Amniotic stem cell (primary cell): ENCODE measurements around the gene MPP1.

ENCODE experiments used
- DNase-seq: peaks from one replicate; lab custom pipeline; 2025; lab: John Stamatoyannopoulos, UW

The MPP1 gene

DNA sequence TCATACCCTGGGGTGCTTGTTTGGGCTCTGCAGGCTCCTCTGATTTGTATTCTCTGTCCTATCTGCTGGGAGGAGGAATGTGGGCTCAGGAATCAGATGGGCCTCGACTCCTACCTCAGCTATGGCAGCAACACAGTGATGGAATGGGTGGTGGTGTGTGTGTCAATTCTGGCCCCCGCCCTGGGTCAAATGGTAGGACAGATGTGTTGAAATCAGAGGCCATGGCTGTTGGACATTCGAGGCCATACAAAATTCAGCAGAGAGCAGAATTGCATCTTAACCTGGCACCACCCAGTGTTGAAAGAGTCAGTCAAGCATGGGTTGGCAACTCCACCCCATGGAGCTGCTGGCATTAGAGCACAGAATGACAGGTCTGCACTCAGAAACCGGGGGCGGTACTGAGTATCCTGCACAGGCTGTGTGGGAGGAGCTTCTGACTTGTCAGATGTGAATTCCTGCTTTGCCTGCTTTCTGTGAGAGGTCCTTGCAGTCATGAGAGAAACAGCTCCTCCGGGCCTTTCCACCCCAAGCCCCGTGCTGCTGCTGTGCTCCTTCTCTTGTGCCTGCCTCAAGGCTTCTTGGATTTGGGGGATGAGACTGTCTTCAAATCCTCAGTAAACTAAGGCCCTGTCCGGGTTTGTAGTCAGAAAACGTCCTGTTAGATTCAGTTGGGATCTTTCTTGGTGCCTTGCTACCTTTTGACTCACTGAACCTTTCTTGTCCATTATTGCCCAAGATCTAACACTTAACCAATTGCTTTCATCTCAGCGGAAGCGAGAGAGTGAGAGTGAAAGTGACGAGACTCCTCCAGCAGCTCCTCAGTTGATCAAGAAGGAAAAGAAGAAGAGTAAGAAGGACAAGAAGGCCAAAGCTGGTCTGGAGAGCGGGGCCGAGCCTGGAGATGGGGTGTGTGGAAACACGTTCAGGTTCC, 29.6 kb downstream of the MPP1 start:
- no peak for DNase-seq

DNA sequence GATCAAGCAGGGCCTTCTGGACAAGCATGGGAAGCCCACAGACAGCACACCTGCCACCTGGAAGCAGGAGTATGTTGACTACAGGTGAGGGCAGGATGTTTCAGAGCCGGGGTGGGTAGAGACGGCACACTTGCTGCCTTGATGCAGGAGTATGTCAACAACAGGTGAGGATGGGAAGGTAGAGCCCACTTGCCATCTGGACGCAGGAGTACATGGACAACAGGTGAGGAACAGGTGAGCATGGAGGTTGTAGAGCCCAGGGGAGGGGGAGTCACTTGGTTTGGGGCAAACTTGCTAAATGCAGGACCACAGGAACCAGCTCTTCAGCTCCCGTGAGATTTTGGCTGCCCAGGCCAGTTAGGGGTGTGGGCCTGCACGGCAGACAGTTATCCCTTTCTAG, 30.7 kb downstream of the MPP1 start:
- DNase-seq: no peak

DNA sequence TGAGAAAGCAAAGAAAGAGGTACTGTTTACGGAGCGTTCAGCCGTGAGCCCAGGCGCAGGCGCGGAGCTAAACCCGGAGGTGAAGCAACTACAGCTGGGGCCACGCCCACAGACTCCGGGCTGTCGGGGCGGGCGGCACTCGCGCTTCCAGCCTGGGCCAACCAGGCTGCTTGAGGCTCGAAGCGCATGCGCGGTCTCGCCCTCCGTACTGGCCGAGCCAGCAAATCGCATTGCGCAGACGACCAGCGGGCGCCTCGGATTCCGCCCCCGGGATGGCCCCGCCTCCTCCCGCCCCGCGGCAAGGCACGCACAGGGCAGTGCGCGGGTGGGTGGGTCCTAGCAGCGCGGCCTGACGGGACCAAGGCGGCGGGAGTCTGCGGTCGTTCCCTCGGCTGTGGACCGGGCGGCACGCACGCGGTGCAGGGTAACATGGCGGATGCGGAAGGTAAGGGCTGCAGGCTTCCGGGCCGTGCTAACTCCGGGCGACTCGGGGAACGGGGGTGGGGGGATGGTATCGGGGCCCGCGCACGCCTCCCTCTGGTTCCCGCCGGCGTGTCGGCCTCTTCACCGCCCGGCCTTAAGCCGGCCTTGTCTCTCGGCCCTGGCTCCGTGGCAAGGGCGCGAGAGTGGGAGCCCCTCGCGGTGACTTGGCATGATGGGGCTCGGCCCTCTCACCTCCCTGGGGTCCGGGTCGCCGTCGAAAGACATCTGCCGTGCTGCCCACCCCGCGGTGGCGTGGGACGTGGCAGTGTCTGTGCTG, 42.6 kb downstream of the MPP1 start, which contains the start of gene DKC1:
DKC1 (plus strand) TSS at position 328 of the 760 bp plus-strand sequence; CDS start at position 430, 102 bp downstream.
- peak; percentile 80 for DNase-seq

DNA sequence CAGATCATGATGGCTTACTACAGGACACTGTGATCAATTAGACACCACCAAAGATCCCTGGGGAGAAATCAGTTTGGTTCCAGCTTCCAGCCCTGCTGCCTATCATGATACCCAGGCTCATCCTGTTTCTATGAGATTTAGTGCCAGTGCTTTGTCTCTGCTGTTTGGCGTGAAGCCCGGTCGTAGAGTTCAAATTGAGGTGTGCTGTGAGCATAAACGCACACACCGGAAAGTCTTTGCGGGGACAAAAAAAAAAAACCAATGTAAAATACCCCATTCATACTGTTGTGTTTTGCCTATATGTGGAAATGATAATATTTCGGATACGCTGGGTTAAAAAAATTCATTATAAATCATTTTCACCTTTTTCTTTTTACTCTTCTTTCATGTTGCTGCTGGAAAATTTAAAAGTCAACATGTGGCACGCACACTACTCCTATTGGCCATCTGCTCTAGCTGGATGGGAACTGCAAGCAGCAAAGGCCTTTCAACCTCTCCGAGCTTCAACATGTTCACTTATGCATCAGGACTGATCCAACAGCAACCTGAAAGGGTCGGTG, 43.2 kb downstream of the MPP1 start:
- no peak for DNase-seq

DNA sequence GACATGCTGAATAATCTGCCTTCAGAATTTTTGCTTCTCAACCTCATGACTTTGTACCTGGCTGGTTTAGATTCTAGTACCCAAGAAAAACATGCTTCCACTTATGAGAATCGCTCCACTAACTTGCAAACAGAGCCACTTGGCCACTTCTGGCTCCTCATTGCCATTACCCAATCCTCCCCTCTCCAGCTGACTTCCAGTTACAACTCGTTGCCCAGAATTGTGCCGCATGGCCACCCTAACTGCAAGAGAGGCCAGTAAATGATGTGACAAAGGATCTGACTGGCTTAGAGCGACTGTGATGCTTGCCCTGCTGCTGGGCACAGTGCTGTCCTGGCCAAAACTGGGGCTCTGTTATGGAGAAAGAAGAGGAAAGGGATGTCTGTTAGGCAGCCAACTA, 46.6 kb downstream of the MPP1 start:
- no peak for DNase-seq

DNA sequence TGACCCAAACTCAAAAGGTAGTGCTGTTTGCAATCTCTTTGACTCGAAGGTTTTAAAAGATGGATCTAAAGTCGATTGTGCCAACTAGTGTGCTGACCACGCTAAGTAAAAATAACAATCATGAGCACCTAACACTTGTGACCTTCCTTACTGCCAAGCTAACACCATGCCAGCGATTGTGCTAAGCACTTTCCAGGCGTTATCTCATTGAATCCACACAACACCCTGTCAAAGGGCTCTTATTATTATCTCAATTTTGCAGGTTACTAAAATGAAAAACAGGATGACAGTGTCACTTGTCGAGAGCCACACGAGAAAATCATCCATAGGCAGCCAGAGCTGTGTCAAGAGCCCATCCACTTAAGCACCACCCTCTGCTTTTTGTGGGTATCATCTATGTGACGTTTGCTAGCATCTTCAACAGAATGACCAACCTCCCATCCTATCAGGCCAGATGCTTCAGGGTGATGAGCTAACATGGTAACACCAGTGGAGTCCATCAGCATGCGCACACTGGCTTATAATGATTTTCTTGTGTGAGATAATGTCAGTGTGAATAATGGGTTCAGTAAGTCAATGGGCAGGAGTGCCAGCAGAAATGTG, 53.5 kb downstream of the MPP1 start:
- DNase-seq: no peak

DNA sequence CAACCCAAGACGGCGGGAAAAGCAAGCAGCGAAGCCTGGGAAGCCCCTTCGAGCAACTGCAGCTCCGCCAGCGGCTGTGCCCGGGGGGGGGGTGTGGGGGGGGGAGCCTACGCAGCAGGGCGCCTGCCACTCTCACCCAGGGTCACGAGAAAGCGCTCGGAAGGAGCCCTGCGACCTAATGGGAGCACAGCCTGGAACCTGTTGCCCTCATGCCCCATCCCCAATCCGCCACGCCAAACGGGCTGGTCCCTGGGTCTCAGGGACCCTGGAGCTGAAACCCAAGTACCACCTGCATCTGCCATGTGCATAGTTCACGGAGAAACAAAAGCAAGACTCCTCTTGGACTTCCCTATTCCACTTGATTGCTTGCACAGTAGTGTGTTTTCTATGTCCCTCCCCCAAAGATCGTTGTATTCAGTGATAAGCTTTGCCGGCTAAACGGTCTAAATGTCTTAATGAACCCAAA, 54.0 kb downstream of the MPP1 start:
- no peak for DNase-seq

DNA sequence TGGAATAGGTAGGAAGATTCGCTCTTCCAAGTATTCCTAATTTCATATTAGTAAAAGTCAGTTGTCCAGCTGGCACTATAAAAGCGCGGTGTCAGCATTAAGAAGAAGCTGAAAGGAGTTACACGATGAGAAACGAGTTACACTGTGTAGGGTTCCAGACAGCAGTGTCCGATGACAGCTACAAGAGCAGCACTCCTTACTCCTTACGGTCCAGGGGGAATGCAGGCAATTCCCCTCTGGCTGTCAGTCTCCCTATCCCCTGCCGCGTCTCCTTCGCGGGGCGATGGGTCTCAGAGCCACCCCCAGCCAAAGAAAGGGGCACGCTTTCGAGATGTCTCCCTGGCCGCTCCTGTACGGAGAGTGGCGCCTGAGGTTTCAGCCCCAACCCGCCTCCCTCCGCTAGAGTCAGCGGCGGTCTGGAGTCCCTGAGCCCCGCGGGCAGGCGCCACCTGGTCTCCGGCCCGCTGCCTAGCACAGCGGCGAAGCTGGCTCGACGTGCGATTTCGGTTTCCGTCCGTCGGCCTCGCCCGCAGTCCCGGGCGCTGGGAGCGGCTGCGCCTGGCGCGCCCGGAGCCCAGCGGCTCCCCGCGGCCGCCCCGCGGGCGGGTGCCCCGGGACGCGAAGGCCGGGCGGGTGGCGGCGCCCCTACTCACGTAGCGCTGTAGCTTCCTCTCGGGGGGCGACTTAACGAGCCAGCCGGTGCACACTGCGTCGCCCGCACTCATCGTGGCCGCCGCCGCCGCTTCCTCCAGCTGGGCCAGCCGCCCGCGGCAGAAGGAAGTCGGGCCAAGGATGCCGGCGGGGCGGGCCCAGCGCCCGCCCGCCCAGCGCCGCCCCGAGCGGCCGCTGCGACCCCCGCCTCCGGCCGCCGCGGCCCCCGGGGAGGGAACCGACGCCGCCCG, 54.7 kb downstream of the MPP1 start, which contains the start of gene GAB3:
GAB3 (minus strand) TSS at position 777 of the 902 bp plus-strand sequence; CDS start at position 725, 52 bp downstream.
- no peak for DNase-seq

DNA sequence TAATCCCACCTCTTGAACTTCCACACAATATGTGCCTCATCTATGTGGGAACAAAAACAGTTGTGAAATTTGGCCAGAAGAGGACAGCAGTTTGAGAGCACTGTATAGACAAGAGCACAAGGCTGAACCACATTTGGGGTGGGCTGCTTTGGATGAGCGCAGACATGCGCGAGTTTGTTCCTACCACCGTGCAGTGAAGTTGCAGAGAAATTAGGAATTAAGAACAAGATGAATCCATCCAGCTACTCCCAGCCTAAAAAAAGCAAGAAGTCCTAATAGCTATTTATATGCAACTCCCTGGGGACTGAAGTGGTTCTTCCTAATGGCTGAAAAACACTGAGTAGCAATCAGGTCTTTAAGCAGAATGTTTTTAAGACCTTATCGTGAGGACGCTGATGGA, 55.4 kb downstream of the MPP1 start:
- DNase-seq: no peak

DNA sequence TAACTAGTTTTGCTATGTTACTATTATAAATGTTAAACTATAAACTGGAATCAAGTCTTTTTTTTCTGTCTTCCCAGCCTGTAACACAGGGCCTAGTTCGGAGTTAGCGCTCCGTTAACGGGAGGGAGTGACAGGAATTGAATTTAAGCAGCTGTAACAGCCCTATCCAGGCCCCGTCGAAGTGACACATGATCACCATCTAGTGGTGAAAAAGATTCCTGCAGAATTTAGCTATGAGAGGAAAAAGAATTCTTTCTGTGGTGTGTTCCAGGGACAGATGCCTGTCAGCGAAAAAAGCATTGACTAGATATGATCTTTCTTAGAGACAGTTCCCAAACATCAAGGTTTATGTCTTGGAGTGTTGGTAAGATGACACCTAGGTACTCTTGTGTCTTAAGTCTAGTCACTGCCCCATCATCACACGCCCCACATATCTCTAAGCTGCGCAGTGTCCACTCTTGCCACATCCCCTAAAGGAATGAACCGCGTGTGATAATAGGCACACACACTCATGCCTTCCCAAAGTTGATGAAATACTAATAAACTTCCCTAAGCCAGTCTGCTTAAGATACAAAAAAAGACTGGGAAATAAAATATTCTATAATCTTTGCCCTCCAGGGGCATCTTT, 56.5 kb downstream of the MPP1 start:
- no peak for DNase-seq

DNA sequence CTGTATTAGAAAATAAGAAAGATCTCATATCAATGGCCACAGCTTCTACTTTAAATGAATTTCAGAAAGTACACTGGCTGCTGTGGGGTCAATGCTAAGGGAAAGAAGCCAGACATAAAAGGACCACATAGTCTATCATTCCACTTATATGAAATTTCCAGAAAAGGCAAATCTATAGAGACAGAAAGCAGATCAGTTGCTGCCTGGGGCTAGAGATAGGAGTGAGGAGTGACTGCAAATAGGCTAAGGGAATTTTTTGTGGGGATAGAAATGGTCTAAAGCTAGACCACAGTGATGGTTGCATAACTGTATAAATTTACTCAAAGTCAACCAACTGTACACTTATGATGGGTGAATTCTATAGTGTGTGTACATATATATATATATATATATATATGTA, 62.7 kb downstream of the MPP1 start:
- no peak for DNase-seq

DNA sequence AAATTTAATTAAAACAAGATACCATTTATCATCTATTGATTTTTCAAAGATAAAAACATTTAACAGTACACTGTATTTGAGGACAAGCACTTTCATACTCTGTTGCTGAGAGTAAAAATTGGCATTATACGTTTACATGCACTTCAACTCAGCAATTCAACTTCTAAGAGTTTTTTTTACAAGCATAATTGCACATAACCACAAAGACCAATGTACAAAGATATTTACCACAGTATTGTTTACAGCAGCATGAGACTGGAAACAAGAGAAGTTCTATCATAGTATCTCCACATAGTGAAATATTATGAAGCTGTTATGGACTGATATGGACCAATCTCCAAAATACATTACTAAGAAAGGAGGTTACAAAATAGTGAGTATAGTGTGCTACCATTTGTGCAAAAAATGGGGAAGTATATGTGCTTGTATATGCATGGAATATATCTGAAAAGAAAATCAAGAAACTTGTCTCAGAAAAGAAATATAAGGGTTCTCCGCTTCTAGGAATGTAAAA, 65.3 kb downstream of the MPP1 start:
- no peak for DNase-seq

DNA sequence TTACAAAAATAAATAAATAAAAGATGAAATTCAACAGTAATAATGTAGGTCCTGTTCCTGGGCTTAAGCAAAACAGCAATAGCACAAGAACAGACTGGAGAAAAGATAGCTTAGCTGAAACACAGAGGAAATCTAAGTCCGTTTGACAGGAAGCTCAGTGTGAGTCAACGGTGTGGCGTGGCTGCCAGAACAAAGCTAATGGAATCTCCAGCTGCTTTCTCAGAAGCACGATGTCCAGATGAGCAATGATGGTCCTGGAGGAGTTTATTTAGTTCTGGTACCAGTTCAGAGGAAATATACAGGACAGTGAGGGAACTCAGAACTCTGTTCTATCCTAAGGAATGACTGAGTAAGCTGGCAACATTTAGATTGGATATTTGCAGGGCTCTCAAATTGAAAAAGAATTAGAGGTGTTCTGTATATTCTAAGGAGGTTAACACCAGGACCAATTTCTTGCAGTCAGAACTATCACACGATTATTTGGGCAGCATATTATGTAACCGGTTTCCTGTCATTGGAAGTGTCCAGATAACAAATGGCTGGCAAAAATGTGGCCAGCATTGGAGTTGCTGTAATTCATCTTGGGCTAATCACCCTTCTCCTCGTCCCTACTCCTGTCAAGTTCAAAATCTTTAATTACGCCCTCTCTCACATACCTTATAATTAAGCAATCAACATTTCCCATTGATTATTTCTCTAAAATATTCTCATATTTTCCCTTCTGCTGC, 67.1 kb downstream of the MPP1 start:
- peak; percentile 11 for DNase-seq

DNA sequence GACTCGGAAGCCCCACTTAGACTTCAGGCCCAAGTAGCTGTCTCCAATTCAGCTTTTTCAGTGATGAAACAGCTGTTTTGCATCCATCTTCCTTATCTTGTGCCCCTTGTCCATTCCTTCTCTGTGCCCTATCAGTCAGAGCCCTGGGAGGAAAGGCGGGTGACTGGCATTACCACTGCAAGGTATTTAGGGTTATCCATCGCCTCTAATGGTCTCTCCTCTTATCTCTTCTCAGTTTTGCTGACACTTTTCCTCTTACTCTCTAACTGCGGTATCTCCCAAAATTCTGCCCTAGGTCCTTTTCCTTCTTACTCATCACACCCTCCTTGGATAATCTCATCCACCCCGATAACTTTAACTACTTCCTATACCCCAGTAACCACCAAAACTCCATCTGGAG, 68.1 kb downstream of the MPP1 start:
- DNase-seq: no peak

DNA sequence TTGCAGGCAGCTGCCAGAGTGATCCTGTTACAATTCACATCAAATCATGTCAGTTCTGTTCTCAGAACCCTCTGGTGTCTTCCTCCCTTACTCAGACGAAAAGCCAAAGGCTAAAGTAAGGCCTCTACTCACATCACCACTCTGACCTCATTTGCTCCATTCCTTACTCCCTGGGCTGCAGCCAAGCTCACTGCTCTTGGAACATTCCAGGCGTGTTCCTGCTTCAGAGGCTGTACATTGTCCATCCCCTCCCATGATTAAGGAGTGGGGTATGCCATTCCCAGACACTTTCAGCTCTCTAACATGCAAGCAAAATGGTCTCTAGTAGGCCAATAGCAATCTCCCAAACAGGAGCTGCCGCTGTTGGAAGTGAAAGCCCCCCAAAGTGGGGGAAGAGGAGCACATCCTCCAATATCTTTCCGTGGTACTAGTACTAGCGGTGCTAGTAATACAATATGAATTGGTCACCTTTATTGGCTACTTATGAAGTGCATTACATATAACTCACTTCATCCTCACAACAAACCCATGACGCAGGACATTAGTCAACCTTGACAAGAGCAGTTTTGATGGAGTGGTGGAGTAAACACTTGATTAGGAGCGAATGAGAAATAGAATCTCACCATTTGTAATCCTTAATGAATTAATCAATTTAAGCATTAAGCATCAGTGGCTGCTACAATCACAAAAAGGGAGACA, 69.4 kb downstream of the MPP1 start:
- peak; percentile 16 for DNase-seq

DNA sequence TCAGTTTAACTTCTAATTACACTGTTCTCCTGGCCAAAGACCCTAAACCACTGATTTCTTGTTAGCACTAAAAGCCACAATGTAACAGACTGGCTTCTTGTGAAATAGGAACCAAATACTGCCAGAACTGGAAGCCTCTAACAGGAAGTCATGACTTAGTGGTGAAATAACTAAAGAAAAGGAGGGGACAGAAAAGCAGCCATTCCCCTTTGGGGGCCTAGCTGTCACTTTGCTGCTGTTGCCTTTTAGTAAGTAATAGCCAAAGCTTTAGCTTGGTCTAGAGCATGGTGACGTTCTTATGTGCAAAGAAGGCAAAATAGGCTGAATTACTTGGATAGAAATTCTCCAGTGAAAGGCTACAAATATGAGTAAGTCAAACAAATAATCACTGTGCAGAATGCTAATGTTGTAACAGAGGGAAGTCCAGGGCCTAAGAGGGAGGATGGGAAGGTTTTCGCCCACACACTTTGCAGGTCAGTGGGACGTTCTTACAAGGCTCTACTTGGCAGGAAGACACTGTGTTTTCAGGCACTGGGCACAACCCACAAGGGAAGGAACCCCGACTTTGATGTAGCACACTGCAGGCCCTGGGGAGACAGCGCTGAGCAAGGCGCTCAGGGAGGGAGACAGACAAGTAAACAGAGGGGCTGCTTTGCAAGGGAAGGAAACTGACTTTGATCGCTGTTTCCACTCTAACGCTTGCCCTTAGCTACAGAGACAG, 71.1 kb downstream of the MPP1 start:
- DNase-seq: no peak

DNA sequence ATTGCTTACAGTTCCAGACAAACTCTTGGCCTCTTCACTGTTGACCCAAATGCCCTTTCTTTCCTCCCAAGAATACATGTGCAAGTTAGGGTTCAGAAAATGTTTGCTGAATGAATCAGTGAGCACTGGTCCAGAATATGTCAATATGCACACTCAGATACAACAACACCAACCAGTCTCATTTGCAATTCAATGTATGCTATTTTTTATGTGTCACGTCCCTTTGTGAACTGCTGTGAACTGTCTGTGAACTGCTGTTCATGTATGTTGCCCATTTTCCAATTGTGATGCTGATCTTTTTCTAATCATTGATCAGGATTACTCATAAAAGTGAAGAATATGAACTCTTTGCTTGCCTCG, 72.2 kb downstream of the MPP1 start:
- no peak for DNase-seq

DNA sequence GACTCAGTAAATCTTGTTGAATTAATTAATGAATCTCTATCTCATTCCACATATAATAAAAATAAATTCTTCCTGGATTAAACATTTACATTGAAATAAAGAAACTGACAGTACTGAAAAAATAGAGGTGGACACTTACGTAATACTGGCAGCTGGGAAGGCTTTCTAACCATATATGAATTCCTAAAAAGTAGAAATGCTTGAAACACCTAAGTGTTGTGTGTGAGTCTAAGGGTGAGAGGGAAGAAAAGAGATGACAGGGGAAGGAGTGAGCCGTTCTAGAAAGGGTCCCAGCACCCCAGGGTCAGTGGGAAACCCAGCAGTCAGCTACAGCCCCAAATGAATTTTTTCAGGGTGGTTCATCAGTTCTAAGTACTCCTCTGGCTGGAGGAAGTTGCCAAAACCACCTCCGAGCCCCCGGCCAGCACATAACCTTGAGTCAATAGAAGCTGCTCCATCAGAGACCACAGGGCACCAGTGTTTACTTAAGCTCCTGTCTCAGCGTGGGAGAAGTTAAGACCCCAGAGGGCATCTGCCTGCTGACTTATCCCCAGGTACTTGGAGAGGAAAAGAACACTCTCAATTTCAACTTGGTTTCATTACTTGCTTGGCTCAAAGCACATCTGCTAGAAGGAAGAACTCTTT, 72.7 kb downstream of the MPP1 start:
- no peak for DNase-seq
